NCI-H2107 (cell line): ENCODE data around the gene SCG5.
"Not testable (repeated sequence)": the region's sequence is repeated elsewhere in the genome, so short reads cannot be mapped to it uniquely, and the experiment has no call there.

Experiments used
- DNase-seq: peaks from one replicate; lab custom pipeline; 2025; lab: John Stamatoyannopoulos, UW

SCG5 gene

GRCh38 chr15:32641517-32642059 is at the start of gene SCG5:
Gene SCG5, plus strand, starts transcription at chr15:32641710. Its CDS starts 1,883 bp downstream, at chr15:32643593.
- peak; percentile 18 for DNase-seq

GRCh38 chr15:32593151-32593550 is 48.4 kb upstream of the SCG5 start, which contains the start of gene GOLGA8N:
Gene GOLGA8N, plus strand, starts transcription at chr15:32593456.
- not testable (repeated sequence) for DNase-seq

- DNase-seq: not testable (repeated sequence)
Measured at GRCh38 chr15:32609518-32609917, 32.0 kb upstream of the SCG5 start.

GRCh38 chr15:32610719-32611118 is 30.8 kb upstream of the SCG5 start:
- DNase-seq: not testable (repeated sequence)

GRCh38 chr15:32614712-32615050 is 26.8 kb upstream of the SCG5 start:
- not testable (repeated sequence) for DNase-seq

GRCh38 chr15:32615051-32615870 is 26.2 kb upstream of the SCG5 start, which contains the start of gene ARHGAP11A:
Gene ARHGAP11A, plus strand, starts transcription at chr15:32615504. Its CDS starts 708 bp downstream, at chr15:32616212.
- DNase-seq: not testable (repeated sequence)

- DNase-seq: not testable (repeated sequence)
Measured at GRCh38 chr15:32615871-32616426, 25.6 kb upstream of the SCG5 start.

GRCh38 chr15:32636410-32636809 is 5.1 kb upstream of the SCG5 start:
- DNase-seq: no peak

GRCh38 chr15:32636908-32637567 is 4.5 kb upstream of the SCG5 start:
- no peak for DNase-seq

- DNase-seq: no peak
Measured at GRCh38 chr15:32637704-32638103, 3.8 kb upstream of the SCG5 start.

GRCh38 chr15:32642667-32643435 is 1.3 kb downstream of the SCG5 start:
- DNase-seq: no peak

- DNase-seq: no peak
Measured at GRCh38 chr15:32643907-32644445, 2.5 kb downstream of the SCG5 start.

GRCh38 chr15:32646291-32646690 is 4.8 kb downstream of the SCG5 start:
- DNase-seq: peak; percentile 8

- DNase-seq: no peak
Measured at GRCh38 chr15:32649342-32649741, 7.8 kb downstream of the SCG5 start.

- DNase-seq: peak; percentile 6
Measured at GRCh38 chr15:32651229-32651837, 9.8 kb downstream of the SCG5 start.

GRCh38 chr15:32652178-32652577 is 10.7 kb downstream of the SCG5 start:
- DNase-seq: no peak

GRCh38 chr15:32656091-32656490 is 14.6 kb downstream of the SCG5 start:
- DNase-seq: no peak

- DNase-seq: no peak
Measured at GRCh38 chr15:32656496-32656895, 15.0 kb downstream of the SCG5 start.

GRCh38 chr15:32657198-32657883 is 15.8 kb downstream of the SCG5 start:
- no peak for DNase-seq

GRCh38 chr15:32657941-32658340 is 16.4 kb downstream of the SCG5 start:
- DNase-seq: no peak
